ENCODE measurements around the gene SLC24A3. TPM values are rescaled to one million over a fixed set of nuclear protein-coding genes. Genes with fewer than 3 reads are reported as not detected.

Gene SLC24A3
- total RNA-seq, 1 donor from 2014 or later, result 0.08 TPM

- TF ChIP-seq CTCF (IDR thresholded peaks at IDR 0.05; ENCODE audit: insufficient read depth, low read length, poor library complexity, severe bottlenecking), result no peak
- no peaks in the 10 kb centered on the region for H3K36me3 ChIP-seq (ENCODE audit: control insufficient read depth, insufficient read depth, low read length)
- H3K27me3 ChIP-seq (ENCODE audit: control insufficient read depth, insufficient read depth, low read length), result no peaks in the 10 kb centered on the region
- DNase-seq (ENCODE audit: low read depth), result no peak
- no peak overlapping the region for H3K4me3 ChIP-seq (ENCODE audit: low read depth, low read length)
These were observed 529.5 kb downstream of the SLC24A3 start for GRCh38 chr20:19741924-19742323.

- no peak overlapping the region for H3K4me3 ChIP-seq (ENCODE audit: low read depth, low read length)
- H3K36me3 ChIP-seq (ENCODE audit: control insufficient read depth, insufficient read depth, low read length), result no peaks in the 10 kb centered on the region
- DNase-seq (ENCODE audit: low read depth), result no peak
- no peak for TF ChIP-seq CTCF (IDR thresholded peaks at IDR 0.05; ENCODE audit: insufficient read depth, low read length, poor library complexity, severe bottlenecking)
- no peaks in the 10 kb centered on the region for H3K27me3 ChIP-seq (ENCODE audit: control insufficient read depth, insufficient read depth, low read length)
These were observed 530.7 kb downstream of the SLC24A3 start for GRCh38 chr20:19742974-19743639.

GRCh38 chr20:19743640-19743995 lies 531.2 kb downstream of the SLC24A3 start:
- no peaks in the 10 kb centered on the region for H3K27me3 ChIP-seq (ENCODE audit: control insufficient read depth, insufficient read depth, low read length)
- H3K36me3 ChIP-seq (ENCODE audit: control insufficient read depth, insufficient read depth, low read length), result no peaks in the 10 kb centered on the region
- no peak for DNase-seq (ENCODE audit: low read depth)
- no peak for TF ChIP-seq CTCF (IDR thresholded peaks at IDR 0.05; ENCODE audit: insufficient read depth, low read length, poor library complexity, severe bottlenecking)
- no peak overlapping the region for H3K4me3 ChIP-seq (ENCODE audit: low read depth, low read length)

GRCh38 chr20:19745106-19745505 lies 532.7 kb downstream of the SLC24A3 start:
- TF ChIP-seq CTCF (IDR thresholded peaks at IDR 0.05; ENCODE audit: insufficient read depth, low read length, poor library complexity, severe bottlenecking), result no peak
- H3K36me3 ChIP-seq (ENCODE audit: control insufficient read depth, insufficient read depth, low read length), result no peaks in the 10 kb centered on the region
- H3K4me3 ChIP-seq (ENCODE audit: low read depth, low read length), result no peak overlapping the region
- no peaks in the 10 kb centered on the region for H3K27me3 ChIP-seq (ENCODE audit: control insufficient read depth, insufficient read depth, low read length)
- no peak for DNase-seq (ENCODE audit: low read depth)

GRCh38 chr20:19745584-19745983 lies 533.1 kb downstream of the SLC24A3 start:
- no peak for DNase-seq (ENCODE audit: low read depth)
- no peaks in the 10 kb centered on the region for H3K36me3 ChIP-seq (ENCODE audit: control insufficient read depth, insufficient read depth, low read length)
- no peaks in the 10 kb centered on the region for H3K27me3 ChIP-seq (ENCODE audit: control insufficient read depth, insufficient read depth, low read length)
- no peak for TF ChIP-seq CTCF (IDR thresholded peaks at IDR 0.05; ENCODE audit: insufficient read depth, low read length, poor library complexity, severe bottlenecking)
- no peak overlapping the region for H3K4me3 ChIP-seq (ENCODE audit: low read depth, low read length)

- no peak overlapping the region for H3K4me3 ChIP-seq (ENCODE audit: low read depth, low read length)
- no peak for TF ChIP-seq CTCF (IDR thresholded peaks at IDR 0.05; ENCODE audit: insufficient read depth, low read length, poor library complexity, severe bottlenecking)
- no peak for DNase-seq (ENCODE audit: low read depth)
- no peaks in the 10 kb centered on the region for H3K36me3 ChIP-seq (ENCODE audit: control insufficient read depth, insufficient read depth, low read length)
- no peaks in the 10 kb centered on the region for H3K27me3 ChIP-seq (ENCODE audit: control insufficient read depth, insufficient read depth, low read length)
These were observed 534.0 kb downstream of the SLC24A3 start for GRCh38 chr20:19746396-19746795.
